H1 (cell line): ENCODE data around the gene AGO3. TPM values are rescaled to one million over a fixed set of nuclear protein-coding genes. Genes with fewer than 3 reads are reported as not detected.

Experiments used
- CHD2 ChIP-seq: IDR thresholded peaks from 2 replicates; pipeline ENCODE4 v1.6.1; 2012; ENCODE audit warnings: low read length, improper control_type of control experiment
- EGR1 ChIP-seq: IDR thresholded peaks from 2 replicates; pipeline ENCODE4 v1.6.1; 2011; ENCODE audit warnings: low read depth, low read length, borderline replicate concordance
- JUN ChIP-seq: IDR thresholded peaks from 2 replicates; pipeline ENCODE4 v1.6.1; 2011; ENCODE audit warnings: low read depth, mild to moderate bottlenecking, improper control_type of control experiment, low read length
- NANOG ChIP-seq: IDR thresholded peaks from 2 replicates; pipeline ENCODE4 v1.6.1; 2011; ENCODE audit warnings: low read length, low read depth, mild to moderate bottlenecking, inconsistent platforms; ENCODE audit not compliant: insufficient read depth, poor library complexity, severe bottlenecking
- RXRA ChIP-seq: IDR thresholded peaks from 2 replicates; pipeline ENCODE4 v1.6.1; 2011; ENCODE audit warnings: low read depth, mild to moderate bottlenecking, low read length, moderate library complexity; ENCODE audit not compliant: insufficient read depth
- SIN3A ChIP-seq, 2 experiments: IDR thresholded peaks in 1 of 2; conservative IDR thresholded peaks in 1 of 2; 2 replicates each; pipeline ENCODE4 v1.6.1; 2011 to 2012; ENCODE audit warnings: low read length in 2 of 2, improper control_type of control experiment in 1 of 2, low read depth in 1 of 2, mild to moderate bottlenecking in 1 of 2
- TEAD4 ChIP-seq: IDR thresholded peaks from 2 replicates; pipeline ENCODE4 v1.6.1; 2012; ENCODE audit warnings: low read depth, low read length, inconsistent platforms, mixed read lengths
- polyA plus RNA-seq, 7 experiments: library from polyadenylated mRNA; depleted of rRNA in 3 of 7; stranded (reverse) in 5 of 7; unstranded in 2 of 7; fragments of >200 nt in 5 of 7; fragments of 200-250 nt in 2 of 7; gene quantifications; 1 replicate in 5 of 7; 2 replicates in 1 of 7; 4 replicates in 1 of 7; pipeline versions ENCODE4 v1.2.1 to v1.2.3, GENCODE V29; 2011 to 2013; ENCODE audit warnings: missing spikeins in 2 of 7, mixed read lengths in 2 of 7
- total RNA-seq: library from RNA; stranded (reverse); fragmentation: NEBNext Ultra II Directional; extraction: Animal tissue kit (Norgen Biotek cat#: 25700); gene quantifications from 2 replicates; pipeline ENCODE4 v1.2.1, GENCODE V29; 2021
- TF ChIP-seq, protein P1 (sequence below), 3 experiments: IDR thresholded peaks; 1 replicate in 2 of 3; 2 replicates in 1 of 3; pipeline versions ENCODE4 v1.5.1 to v1.6.1; 2011; ENCODE audit warnings: low read length in 3 of 3, mild to moderate bottlenecking in 3 of 3, inconsistent platforms in 2 of 3, low read depth in 1 of 3, moderate library complexity in 1 of 3; ENCODE audit not compliant: insufficient read depth in 1 of 3; ENCODE audit errors: control extremely low read depth in 1 of 3

AGO3 gene
- total and polyA plus RNA-seq, 2 of the 8 experiments (the other 6 are each of a cell fraction or from before 2014, with no cell fraction given) = 10.7 to 26.4 TPM

DNA sequence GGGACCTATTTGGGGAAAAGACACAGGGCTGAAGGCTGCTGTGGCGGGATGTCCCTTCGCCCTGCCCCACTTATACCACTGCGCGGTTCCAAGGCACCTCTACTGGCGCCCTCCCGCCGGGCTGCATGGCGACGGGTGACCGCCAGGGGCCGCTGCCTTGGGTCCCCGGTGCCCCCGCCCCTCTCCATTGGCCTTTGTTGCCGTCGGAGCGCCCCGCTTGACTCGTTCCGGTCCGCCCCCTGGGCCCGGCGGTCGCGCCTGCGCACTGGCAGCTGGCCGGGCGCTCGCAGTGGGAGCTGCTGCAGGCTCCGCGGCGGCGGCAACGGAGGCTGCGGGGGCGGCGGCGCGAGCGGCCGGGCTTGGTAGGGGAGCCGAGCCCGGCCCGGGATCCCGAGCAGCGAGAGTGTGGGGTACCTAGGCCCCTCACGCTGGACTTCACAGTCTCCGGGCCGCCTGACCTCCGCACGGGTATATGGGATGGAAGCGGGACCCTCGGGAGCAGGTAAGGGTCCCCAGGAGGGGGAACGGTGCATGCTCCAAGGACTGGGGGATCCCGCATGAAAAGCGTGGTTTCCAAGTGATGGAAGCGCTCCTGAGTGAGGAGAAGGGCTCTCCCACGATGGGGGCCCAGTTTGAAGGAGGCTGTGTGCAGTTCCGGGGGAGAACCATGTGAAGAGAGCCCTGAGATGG, 47.8 kb upstream of the AGO3 start, which contains the start of gene AGO1 (continued):
- TF ChIP-seq CHD2 (0 out of 2 replicates have a peak, but pooled peaks have one; percentile 35), EGR1 (peak; percentile 95; the same call in 1 of the 2 replicates), NANOG (no peak), RXRA (no peak), TEAD4 (0 out of 2 replicates have a peak, but pooled peaks have one; percentile 6), SIN3A (conservative IDR thresholded peaks at IDR 0.05 in 1 of 2, IDR thresholded peaks at IDR 0.05 in 1 of 2; ENCODE audit: low read depth in 1 of 2, low read length in 2 of 2) (no peak; a peak in 1 of 4 replicates), JUN (no peak)
- TF ChIP-seq, protein P1, sequence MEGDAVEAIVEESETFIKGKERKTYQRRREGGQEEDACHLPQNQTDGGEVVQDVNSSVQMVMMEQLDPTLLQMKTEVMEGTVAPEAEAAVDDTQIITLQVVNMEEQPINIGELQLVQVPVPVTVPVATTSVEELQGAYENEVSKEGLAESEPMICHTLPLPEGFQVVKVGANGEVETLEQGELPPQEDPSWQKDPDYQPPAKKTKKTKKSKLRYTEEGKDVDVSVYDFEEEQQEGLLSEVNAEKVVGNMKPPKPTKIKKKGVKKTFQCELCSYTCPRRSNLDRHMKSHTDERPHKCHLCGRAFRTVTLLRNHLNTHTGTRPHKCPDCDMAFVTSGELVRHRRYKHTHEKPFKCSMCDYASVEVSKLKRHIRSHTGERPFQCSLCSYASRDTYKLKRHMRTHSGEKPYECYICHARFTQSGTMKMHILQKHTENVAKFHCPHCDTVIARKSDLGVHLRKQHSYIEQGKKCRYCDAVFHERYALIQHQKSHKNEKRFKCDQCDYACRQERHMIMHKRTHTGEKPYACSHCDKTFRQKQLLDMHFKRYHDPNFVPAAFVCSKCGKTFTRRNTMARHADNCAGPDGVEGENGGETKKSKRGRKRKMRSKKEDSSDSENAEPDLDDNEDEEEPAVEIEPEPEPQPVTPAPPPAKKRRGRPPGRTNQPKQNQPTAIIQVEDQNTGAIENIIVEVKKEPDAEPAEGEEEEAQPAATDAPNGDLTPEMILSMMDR (IDR thresholded peaks at IDR 0.05; ENCODE audit: control extremely low read depth in 1 of 3, insufficient read depth in 1 of 3, low read depth in 1 of 3, low read length in 3 of 3) = peak; percentile 90 to 95 (median 94)
- TF ChIP-seq, all 59 proteins: peak for 16
